Measurements from ENCODE around the gene KRTAP10-1. TPM values are rescaled to one million over a fixed set of nuclear protein-coding genes. Genes with fewer than 3 reads are reported as not detected.
A peak's percentile ranks its signal among the peaks of the same experiment; 100 is the strongest.
"Not testable (repeated sequence)": the region's sequence is repeated elsewhere in the genome, so short reads cannot be mapped to it uniquely, and the experiment has no call there.

KRTAP10-1 gene
- polyA plus RNA-seq (ENCODE audit: insufficient read length in 3 of 3): not detected
- long read RNA-seq, donor 1: 0 reads
- long read RNA-seq, donor 2: 0 reads
- long read RNA-seq, donor 3: 0 reads
- long read RNA-seq, donor 4: 0 reads
- long read RNA-seq, donor 5: 0 reads
- long read RNA-seq, donor 6: 0 reads
- long read RNA-seq, donor 7: 0 reads
- long read RNA-seq, donor 8: 0 reads
- long read RNA-seq, donor 9: 0 reads
- long read RNA-seq, donor 10: 0 reads
- long read RNA-seq, donor 11: 0 reads
- long read RNA-seq, donor 12: 0 reads
- long read RNA-seq, donor 13: 0 reads
- long read RNA-seq, donor 14: 0 reads
- long read RNA-seq, donor 15: 0 reads
- long read RNA-seq, donor 16: 0 reads

- DNase-seq: no peak
These were observed at the start of gene KRTAP10-1 for GRCh38 chr21:44539991-44540666. TSS of gene KRTAP10-1 (minus strand) at chr21:44540195. CDS start at chr21:44540150, 45 bp downstream.

- DNase-seq: no peak
These were observed 49.1 kb upstream of the KRTAP10-1 start for GRCh38 chr21:44589094-44589493.

DNA sequence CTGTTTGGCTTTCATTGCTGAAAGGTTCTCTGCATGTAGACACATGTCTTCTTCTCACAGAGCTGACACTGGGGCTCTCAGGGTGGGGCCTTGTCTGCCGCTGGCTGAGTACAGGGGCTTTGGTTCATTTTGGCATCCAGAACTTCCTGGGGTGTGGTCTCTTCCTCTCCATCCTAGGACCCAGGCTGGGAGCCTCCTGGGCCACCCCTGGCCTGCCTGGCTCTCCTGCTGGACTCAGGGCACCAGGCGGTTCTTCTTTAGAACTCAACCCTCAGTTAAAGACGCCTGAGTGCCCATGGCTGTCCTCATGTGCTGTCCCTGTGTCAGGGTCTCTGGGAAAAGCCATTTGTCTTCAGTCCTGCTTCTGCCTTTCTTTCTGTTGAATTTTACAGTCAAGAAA is 45.9 kb upstream of the KRTAP10-1 start:
- no peak for DNase-seq

DNA sequence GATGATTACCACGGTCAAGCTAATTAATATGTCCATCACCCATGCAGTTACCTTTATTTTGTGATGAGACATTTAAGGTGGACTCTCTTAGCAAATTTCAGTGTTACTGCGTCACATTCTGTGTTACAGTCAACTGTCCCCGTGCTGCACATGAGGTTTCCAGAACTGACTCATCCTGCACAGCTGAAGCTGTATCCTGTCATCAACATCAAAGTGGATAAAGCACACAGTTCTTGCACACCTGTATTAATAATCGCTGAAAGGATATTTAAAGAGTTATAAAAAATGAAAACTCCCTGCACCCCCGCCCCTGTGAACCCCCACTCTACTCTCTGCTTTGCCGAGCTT is 43.8 kb upstream of the KRTAP10-1 start:
- DNase-seq: no peak

GRCh38 chr21:44583089-44583799 is 43.2 kb upstream of the KRTAP10-1 start:
- peak; percentile 39 for DNase-seq

DNA sequence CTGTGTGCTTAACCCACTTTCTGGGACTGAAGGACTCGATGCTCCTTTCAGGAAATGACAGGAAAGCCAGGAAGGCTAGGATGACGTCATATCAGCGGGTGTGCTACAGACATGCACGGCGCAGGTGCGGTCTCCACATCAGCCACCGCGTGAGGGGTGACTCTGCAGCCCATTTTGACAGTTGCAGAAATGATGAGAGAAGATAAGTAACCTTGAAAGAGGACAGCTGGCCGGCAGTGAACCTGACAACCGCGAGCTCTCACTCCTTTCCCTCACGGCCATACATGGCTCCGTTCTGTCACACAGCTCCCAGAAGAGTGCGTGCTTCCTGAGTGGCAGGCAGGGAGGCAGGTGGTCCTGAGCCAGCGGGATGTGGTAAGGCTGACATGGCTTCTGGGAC is 42.1 kb upstream of the KRTAP10-1 start:
- no peak for DNase-seq

GRCh38 chr21:44581158-44581557 is 41.2 kb upstream of the KRTAP10-1 start:
- DNase-seq: no peak

DNA sequence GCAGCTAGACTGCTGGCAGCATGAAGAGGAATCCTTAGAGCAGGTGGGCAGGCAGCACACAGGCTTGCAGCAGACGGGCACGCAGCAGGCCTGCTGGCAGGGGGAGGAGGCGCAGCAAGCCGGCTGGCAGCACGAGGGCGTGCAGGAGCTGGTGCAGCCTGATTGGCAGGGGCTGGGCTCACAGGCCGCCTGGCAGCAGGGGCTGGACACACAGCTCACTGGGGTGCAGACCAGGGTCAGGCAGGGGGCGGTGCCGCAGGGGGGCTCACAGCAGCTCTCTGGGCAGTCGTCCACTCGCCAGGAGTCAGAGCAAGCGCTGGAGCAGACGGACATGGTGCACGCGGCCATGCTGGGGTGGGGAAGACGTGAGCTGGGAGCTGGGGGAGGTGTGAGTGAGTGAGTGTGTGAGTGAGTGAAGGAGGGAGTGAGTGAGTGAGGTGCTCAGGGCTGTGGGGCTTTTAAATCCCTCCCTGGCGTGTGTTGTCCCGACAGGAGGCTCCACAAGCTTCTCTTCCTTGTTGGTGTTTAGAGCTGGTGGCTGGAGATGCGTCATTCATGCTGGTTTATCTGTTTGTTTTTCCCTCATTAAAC is 40.3 kb upstream of the KRTAP10-1 start, which contains the start of gene KRTAP10-5:
Gene KRTAP10-5 (minus strand): TSS at position 374 of the 591 bp plus-strand sequence. CDS start 26 bp downstream, at position 348.
- not testable (repeated sequence) for DNase-seq

DNA sequence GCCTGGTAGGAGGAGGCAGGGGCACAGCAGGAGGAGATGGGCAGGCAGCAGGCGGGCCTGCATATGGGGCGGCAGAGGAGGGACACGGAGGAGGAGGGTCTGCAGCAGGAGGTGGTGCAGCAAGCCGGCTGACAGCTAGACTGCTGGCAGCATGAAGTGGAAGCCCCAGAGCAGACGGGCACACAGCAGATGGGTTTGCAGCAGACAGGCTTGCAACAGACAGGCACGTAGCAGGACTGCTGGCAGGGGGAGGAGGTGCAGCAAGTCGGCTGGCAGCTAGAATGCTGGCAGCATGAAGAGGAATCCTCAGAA is 39.8 kb upstream of the KRTAP10-1 start:
- no peak for DNase-seq

- no peak for DNase-seq
These were observed 39.2 kb upstream of the KRTAP10-1 start for GRCh38 chr21:44579056-44579832.

- DNase-seq: no peak
These were observed 38.5 kb upstream of the KRTAP10-1 start for GRCh38 chr21:44578371-44579055.

DNA sequence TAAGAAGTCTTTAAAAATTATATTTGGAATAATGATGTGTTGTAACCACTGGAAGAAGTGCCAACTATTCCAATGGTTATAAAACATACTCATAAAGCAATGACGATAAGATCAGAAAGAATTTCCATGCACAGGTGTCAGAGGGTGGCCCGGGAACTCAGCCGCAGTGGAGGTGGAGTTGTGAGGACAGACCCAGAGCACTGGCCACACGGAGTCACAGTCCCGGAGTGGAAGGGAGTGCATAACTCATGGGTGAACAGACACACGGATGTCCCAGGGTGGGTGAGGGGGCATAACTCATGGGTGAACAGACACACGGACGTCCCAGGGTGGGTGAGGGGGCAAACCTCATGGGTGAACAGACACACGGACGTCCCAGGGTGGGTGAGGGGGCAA is 36.0 kb upstream of the KRTAP10-1 start:
- DNase-seq: no peak

- no peak for DNase-seq
These were observed 35.5 kb upstream of the KRTAP10-1 start for GRCh38 chr21:44575307-44576024.

DNA sequence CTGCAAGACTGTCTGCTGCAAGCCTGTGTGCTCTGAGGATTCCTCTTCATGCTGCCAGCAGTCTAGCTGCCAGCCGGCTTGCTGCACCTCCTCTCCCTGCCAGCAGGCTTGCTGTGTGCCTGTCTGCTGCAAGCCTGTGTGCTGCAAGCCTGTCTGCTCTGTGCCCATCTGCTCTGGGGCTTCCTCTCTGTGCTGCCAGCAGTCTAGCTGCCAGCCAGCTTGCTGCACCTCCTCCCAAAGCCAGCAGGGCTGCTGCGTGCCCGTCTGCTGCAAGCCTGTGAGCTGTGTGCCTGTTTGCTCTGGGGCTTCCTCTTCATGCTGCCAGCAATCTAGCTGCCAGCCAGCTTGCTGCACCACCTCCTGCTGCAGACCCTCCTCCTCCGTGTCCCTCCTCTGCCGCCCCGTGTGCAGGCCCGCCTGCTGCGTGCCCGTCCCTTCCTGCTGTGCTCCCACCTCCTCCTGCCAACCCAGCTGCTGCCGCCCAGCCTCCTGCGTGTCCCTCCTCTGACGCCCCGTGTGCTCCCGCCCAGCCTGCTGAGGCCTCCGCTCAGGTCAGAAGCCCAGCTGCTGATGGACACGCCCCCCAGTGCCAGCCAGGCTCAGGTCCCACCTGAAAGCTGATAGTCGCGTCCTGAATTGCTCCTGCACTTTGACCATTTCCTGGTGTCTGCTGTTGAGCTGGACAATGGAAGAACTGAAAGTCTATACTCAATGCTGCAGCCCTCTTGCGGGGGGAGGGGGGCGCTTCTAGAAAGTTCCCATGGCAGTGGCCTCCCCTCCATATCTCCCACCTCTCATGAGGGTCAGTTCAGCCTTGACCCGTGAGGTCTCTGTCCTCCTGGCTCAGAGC is 34.7 kb upstream of the KRTAP10-1 start:
- DNase-seq: no peak

GRCh38 chr21:44573630-44574456 is 33.8 kb upstream of the KRTAP10-1 start, which contains the start of gene KRTAP10-4:
TSS of gene KRTAP10-4 (plus strand) at chr21:44573729. CDS start at chr21:44573759, 30 bp downstream.
- DNase-seq: not testable (repeated sequence)

DNA sequence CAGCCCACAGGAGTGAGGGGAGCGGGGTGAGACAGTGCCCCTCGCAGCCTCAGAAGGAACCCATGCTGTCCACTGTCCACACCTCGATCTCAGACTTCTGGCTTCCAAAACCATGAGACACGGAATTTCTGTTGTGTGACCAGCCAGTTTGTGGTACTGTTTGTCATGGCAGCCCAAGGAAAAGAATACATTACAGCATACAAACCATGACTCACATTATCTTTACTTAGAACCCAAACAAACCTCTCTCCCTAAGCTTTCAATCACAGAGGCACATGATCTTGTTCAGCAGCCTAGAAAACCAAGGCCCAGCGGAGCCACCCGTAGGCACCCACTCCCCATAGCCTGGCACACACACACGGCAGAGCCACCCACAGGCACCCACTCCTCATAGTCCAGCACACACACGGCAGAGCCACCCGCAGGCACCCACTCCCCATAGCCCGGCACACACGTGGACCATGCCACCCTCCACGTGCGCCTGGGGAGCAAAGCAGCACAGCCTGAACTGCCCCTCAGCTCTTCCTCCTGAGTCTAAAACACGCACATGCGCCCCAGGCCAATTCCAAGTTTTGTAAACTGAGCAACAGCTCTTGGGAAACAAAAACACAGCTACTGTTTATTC is 33.1 kb upstream of the KRTAP10-1 start:
- DNase-seq: no peak

DNA sequence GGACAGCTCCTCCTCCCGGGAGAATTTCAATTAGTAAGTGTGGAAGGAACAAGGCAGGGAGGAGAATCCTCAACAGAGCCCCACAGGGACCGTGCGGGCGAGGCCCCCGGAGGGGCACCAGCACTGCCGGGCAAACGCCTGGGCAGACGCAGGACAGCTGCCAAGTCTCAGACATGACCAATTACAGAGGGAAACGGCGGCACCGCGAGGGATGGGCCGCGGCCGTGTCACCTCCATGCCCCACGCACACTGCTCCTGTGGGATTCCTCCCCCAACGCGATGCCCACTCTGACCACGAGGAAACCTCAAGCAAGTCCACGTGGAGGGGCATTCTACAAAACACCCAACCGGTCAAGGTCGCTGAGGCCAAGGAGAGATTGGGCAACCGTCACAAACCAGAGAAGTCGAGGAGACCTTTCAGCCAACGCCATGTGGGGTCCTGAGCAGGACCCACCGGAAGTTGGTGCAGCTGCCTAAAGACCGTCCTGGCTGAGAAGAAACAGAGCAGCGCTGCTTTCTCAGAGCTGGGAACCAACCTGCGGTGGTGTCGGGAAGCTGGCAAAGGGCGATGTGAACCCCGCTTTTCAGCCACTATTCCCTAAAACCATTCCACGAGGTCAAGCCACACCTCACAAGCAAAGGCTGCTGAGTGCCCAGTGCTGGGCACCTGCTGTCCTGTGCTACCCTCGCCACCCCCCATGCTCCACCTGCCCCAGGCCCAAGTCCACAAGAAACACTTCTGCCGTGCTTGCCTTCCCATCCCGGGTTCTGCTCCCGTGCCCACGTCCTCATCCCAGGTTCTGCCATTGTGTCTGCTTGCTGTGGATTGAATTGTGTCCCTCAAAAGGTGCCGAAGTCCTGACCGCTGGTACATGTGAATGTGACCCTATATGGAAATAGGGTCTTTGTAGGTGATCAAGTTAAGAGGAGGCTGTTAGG is 32.1 kb upstream of the KRTAP10-1 start:
- no peak for DNase-seq
